ENCODE data around the gene LCOR.

The LCOR gene

GRCh38 chr10:96947036-96947435 is 114.9 kb downstream of the LCOR start:
- no peak for DNase-seq

- no peak for DNase-seq
These were observed 117.1 kb downstream of the LCOR start for GRCh38 chr10:96949039-96949683.

- DNase-seq, result no peak
These were observed 119.9 kb downstream of the LCOR start for GRCh38 chr10:96951954-96952353.

GRCh38 chr10:96955794-96956193 is 123.7 kb downstream of the LCOR start:
- DNase-seq, result no peak

GRCh38 chr10:96958071-96958470 is 126.0 kb downstream of the LCOR start:
- no peak for DNase-seq

- DNase-seq, result no peak
These were observed 127.6 kb downstream of the LCOR start for GRCh38 chr10:96959733-96960132.

GRCh38 chr10:96960872-96961271 is 128.8 kb downstream of the LCOR start:
- no peak for DNase-seq

GRCh38 chr10:96964131-96964530 is 132.0 kb downstream of the LCOR start:
- DNase-seq, result no peak

- DNase-seq, result no peak
These were observed 135.7 kb downstream of the LCOR start for GRCh38 chr10:96967847-96968246.

GRCh38 chr10:96968682-96969423 is 136.8 kb downstream of the LCOR start:
- no peak for DNase-seq

GRCh38 chr10:96971324-96971723 is 139.2 kb downstream of the LCOR start:
- DNase-seq, result no peak

- no peak for DNase-seq
These were observed 140.2 kb downstream of the LCOR start for GRCh38 chr10:96972264-96972663.

GRCh38 chr10:96973809-96974747 is 142.0 kb downstream of the LCOR start:
- no peak for DNase-seq

- DNase-seq, result no peak
These were observed 143.0 kb downstream of the LCOR start for GRCh38 chr10:96975136-96975535.

- DNase-seq, result no peak
These were observed 146.6 kb downstream of the LCOR start for GRCh38 chr10:96978621-96979154.

- DNase-seq, result no peak
These were observed 150.2 kb downstream of the LCOR start for GRCh38 chr10:96982149-96982930.

- no peak for DNase-seq
These were observed 152.5 kb downstream of the LCOR start for GRCh38 chr10:96984541-96985131.

GRCh38 chr10:96986200-96986856 is 154.2 kb downstream of the LCOR start:
- no peak for DNase-seq

GRCh38 chr10:96987141-96987841 is 155.2 kb downstream of the LCOR start:
- DNase-seq, result no peak

GRCh38 chr10:96987842-96988175 is 155.7 kb downstream of the LCOR start:
- DNase-seq, result no peak

GRCh38 chr10:96988426-96988825 is 156.3 kb downstream of the LCOR start:
- DNase-seq, result no peak
